Hepatocyte (in vitro differentiated cells): ENCODE data around the gene PRSS48. TPM values are rescaled to one million over a fixed set of nuclear protein-coding genes. Genes with fewer than 3 reads are reported as not detected.

ENCODE experiments used
- DNase-seq: peaks from one replicate; pipeline ENCODE4 v3.0.0-alpha.2; 2016; ENCODE audit warnings: low spot score
- H2AFZ ChIP-seq: fragments of 200-600 bp; sonication (generic); 2 replicates; pipeline ENCODE4 v1.6.0; 2016; ENCODE audit warnings: antibody characterized with exemption, mild to moderate bottlenecking
- H3K27ac ChIP-seq: fragments of 200-600 bp; sonication (generic); 2 replicates; pipeline ENCODE4 v1.5.1; 2016; ENCODE audit warnings: mild to moderate bottlenecking
- H3K27me3 ChIP-seq: fragments of 200-600 bp; sonication (generic); 2 replicates; pipeline ENCODE4 v1.6.1; 2016
- H3K36me3 ChIP-seq: fragments of 200-600 bp; sonication (generic); replicated peaks from 2 replicates; pipeline ENCODE4 v1.5.1; 2016; ENCODE audit warnings: low read depth; ENCODE audit not compliant: insufficient read depth
- H3K4me1 ChIP-seq: fragments of 200-600 bp; sonication (generic); 2 replicates; pipeline ENCODE4 v1.5.1; 2016; ENCODE audit warnings: mild to moderate bottlenecking, moderate library complexity; ENCODE audit not compliant: insufficient read depth
- H3K4me2 ChIP-seq: fragments of 200-600 bp; sonication (generic); 2 replicates; pipeline ENCODE4 v1.6.0; 2016
- H3K4me3 ChIP-seq: fragments of 200-600 bp; sonication (generic); 2 replicates; pipeline ENCODE4 v1.5.1; 2016; ENCODE audit warnings: mild to moderate bottlenecking
- H3K79me2 ChIP-seq: fragments of 200-600 bp; sonication (generic); 2 replicates; pipeline ENCODE4 v1.6.0; 2017; ENCODE audit warnings: mild to moderate bottlenecking
- H3K9me2 ChIP-seq: fragments of 200-600 bp; sonication (generic); replicated peaks from 2 replicates; pipeline ENCODE4 v1.6.0; 2017; ENCODE audit warnings: mild to moderate bottlenecking; ENCODE audit not compliant: insufficient read depth
- H3K9me3 ChIP-seq: fragments of 200-600 bp; sonication (generic); 2 replicates; pipeline ENCODE4 v1.5.1; 2016; ENCODE audit warnings: low read depth, mild to moderate bottlenecking
- H4K20me1 ChIP-seq: fragments of 200-600 bp; sonication (generic); 2 replicates; pipeline ENCODE4 v1.6.0; 2016; ENCODE audit warnings: mild to moderate bottlenecking; ENCODE audit not compliant: insufficient read depth, poor library complexity, severe bottlenecking
- EZH2 ChIP-seq: fragments of 200-600 bp; sonication (generic); IDR thresholded peaks from 2 replicates; pipeline ENCODE4 v1.6.1; 2016; ENCODE audit warnings: antibody characterized with exemption, mild to moderate bottlenecking, borderline replicate concordance
- EZH2phosphoT487 ChIP-seq: fragments of 200-600 bp; sonication (generic); IDR thresholded peaks from one replicate; pipeline ENCODE4 v1.6.1; 2018; ENCODE audit warnings: antibody characterized with exemption, mild to moderate bottlenecking, low read depth, moderate library complexity; ENCODE audit not compliant: unreplicated experiment, severe bottlenecking
- WGBS: methylation state at CpG from one replicate; pipeline ENCODE4 v1.1.6; 2016; ENCODE audit warnings: low lambda C conversion rate; ENCODE audit errors: missing lambda C conversion rate; 5-methylcytosine and 5-hydroxymethylcytosine counted together
- polyA plus RNA-seq: library from polyadenylated mRNA; unstranded; fragments of >200 nt; fragmentation: Nextera tagmentation; extraction: Ambion mirVana; gene quantifications from 2 replicates; pipeline ENCODE4 v1.2.1, GENCODE V29; 2016
- total RNA-seq: library from RNA; depleted of rRNA; stranded (reverse); fragments of >200 nt; gene quantifications from 2 replicates; pipeline ENCODE4 v1.2.3, GENCODE V29; 2014
- TF ChIP-seq, protein P1 (sequence below): fragments of 200-600 bp; sonication (generic); IDR thresholded peaks from 2 replicates; pipeline ENCODE4 v1.5.1; 2016; ENCODE audit warnings: antibody characterized with exemption, mild to moderate bottlenecking; ENCODE audit not compliant: poor library complexity

The PRSS48 gene
- total and polyA plus RNA-seq, 2 experiments from 2014 or later: 0.79 TPM; not detected in 1

DNA sequence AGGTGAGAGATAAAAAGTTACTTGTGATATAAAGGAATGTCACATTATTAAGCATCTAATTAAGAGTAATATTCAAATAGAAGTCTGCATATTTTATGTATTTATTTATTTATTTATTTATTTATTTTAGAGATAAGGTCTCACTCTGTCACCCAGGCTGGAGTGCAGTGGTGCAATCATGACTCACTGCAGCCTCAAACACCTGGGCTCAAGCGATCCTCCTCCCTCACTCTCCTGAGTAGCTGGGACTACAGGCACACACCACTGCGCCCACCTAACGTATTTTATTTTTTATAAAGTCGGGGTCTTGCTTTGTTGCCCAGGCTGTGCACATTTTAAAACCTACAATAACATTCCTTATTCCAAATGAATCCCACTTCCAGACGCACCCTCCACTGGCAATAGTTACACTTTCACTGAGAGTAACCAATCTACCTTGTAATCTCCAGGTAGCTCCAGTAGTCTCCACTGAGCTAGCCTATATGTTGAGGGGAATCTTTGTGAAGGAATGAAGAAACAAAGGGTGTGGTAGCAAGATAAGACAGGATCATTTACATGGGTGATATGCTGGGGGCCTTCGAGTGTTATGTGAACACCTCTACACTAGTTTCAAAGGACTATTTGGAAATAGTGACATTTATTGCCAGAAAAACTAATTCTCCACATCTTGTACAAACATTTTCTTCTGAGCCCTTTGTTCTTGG lies 36.5 kb downstream of the PRSS48 start:
- Histone ChIP-seq H3K4me2 (peak overlapping the region; percentile 22), H3K9me2 (no peaks in the 10 kb centered on the region), H3K9me3 (no peaks in the 10 kb centered on the region), H2AFZ (no peak overlapping the region), H3K79me2 (peaks cover 89% of the 10 kb centered on the region), H4K20me1 (peaks cover 10% of the 10 kb centered on the region), H3K27me3 (no peaks in the 10 kb centered on the region), H3K27ac (peak overlapping the region; percentile 74), H3K4me1 (peaks cover 7% of the 10 kb centered on the region), H3K36me3 (no peaks in the 10 kb centered on the region), H3K4me3 (no peak overlapping the region)
- no peak for TF ChIP-seq EZH2
- TF ChIP-seq, protein P1, sequence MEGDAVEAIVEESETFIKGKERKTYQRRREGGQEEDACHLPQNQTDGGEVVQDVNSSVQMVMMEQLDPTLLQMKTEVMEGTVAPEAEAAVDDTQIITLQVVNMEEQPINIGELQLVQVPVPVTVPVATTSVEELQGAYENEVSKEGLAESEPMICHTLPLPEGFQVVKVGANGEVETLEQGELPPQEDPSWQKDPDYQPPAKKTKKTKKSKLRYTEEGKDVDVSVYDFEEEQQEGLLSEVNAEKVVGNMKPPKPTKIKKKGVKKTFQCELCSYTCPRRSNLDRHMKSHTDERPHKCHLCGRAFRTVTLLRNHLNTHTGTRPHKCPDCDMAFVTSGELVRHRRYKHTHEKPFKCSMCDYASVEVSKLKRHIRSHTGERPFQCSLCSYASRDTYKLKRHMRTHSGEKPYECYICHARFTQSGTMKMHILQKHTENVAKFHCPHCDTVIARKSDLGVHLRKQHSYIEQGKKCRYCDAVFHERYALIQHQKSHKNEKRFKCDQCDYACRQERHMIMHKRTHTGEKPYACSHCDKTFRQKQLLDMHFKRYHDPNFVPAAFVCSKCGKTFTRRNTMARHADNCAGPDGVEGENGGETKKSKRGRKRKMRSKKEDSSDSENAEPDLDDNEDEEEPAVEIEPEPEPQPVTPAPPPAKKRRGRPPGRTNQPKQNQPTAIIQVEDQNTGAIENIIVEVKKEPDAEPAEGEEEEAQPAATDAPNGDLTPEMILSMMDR: no peak
- no peak for TF ChIP-seq EZH2phosphoT487
- DNase-seq: no peak
- 73% methylated on average over 6 of the region's 6 CpGs for WGBS

DNA sequence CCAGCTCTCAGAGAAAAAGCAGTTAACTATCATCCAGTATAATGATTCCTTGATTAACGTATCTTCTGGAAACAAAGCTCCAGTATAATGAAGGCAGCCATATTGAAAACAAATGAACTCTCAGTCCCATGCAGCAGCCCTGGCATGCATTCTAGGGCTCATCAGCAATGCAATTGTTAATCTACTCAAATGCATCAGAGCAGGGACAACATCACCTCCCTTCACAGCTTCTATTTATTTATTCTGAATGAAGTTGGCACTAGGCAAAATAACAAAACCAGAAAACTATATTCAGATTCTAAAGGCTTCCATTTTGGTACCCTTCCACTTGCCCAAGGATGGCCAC lies 37.0 kb downstream of the PRSS48 start:
- Histone ChIP-seq H3K27ac (peak overlapping the region; percentile 74), H3K36me3 (no peaks in the 10 kb centered on the region), H3K9me2 (no peaks in the 10 kb centered on the region), H3K27me3 (no peaks in the 10 kb centered on the region), H3K79me2 (peaks cover 89% of the 10 kb centered on the region), H3K4me3 (no peak overlapping the region), H2AFZ (no peak overlapping the region), H3K4me2 (peak overlapping the region; percentile 10), H4K20me1 (peaks cover 10% of the 10 kb centered on the region), H3K4me1 (peaks cover 7% of the 10 kb centered on the region), H3K9me3 (no peaks in the 10 kb centered on the region)
- no peak for DNase-seq
- TF ChIP-seq, protein P1: no peak
- TF ChIP-seq EZH2phosphoT487 (no peak), EZH2 (no peak)
- 78% methylated on average over 1 of the region's 1 CpG for WGBS

DNA sequence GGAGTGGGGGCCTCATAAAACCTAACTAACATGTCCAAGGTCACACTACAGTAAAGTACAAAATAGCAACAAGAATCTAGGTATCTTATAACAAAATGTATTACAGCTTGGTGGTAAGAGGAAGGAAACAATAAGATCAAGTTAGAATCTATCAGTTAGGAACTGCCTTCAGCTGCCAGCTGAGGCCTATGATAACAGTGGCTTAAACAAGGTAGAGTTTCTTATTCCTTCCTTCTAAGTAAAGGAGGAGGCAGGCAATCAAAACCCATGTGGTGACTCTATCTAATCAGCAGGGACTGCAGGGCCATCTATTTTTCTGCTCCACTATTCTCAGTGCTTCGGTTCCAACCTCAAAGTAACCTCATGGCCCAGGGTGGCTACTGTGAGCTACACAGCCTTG lies 37.5 kb downstream of the PRSS48 start:
- peaks cover 14% of the 10 kb centered on the region for H4K20me1 ChIP-seq
- H2AFZ ChIP-seq: no peak overlapping the region
- H3K4me2 ChIP-seq: peak overlapping the region; percentile 10
- no peaks in the 10 kb centered on the region for H3K36me3 ChIP-seq
- 90% methylated on average over 1 of the region's 1 CpG for WGBS
- peaks cover 7% of the 10 kb centered on the region for H3K4me1 ChIP-seq
- TF ChIP-seq EZH2phosphoT487 (no peak), EZH2 (no peak)
- TF ChIP-seq, protein P1: no peak
- H3K79me2 ChIP-seq: peaks cover 88% of the 10 kb centered on the region
- H3K27ac ChIP-seq: peak overlapping the region; percentile 74
- DNase-seq: no peak
- no peaks in the 10 kb centered on the region for H3K9me2 ChIP-seq
- no peaks in the 10 kb centered on the region for H3K9me3 ChIP-seq
- H3K27me3 ChIP-seq: no peaks in the 10 kb centered on the region
- no peak overlapping the region for H3K4me3 ChIP-seq
